Testis (tissue), 2 donors: ENCODE results near the gene SMIM23.

Experiments
- POLR2A ChIP-seq: fragments of 450-650 bp; IDR thresholded peaks from one replicate; pipeline ENCODE4 v1.6.1; 2017; ENCODE audit warnings: antibody characterized with exemption, mild to moderate bottlenecking, moderate library complexity
- TF ChIP-seq, protein P1 (sequence below), 3 experiments: fragments of 450-650 bp in 2 of 3; fragments of 200-600 bp in 1 of 3; sonication (generic) in 1 of 3; IDR thresholded peaks; one replicate each; pipeline ENCODE4 v1.5.1; 2016 to 2019; ENCODE audit warnings: antibody characterized with exemption in 3 of 3, mild to moderate bottlenecking in 2 of 3, moderate library complexity in 1 of 3

DNA sequence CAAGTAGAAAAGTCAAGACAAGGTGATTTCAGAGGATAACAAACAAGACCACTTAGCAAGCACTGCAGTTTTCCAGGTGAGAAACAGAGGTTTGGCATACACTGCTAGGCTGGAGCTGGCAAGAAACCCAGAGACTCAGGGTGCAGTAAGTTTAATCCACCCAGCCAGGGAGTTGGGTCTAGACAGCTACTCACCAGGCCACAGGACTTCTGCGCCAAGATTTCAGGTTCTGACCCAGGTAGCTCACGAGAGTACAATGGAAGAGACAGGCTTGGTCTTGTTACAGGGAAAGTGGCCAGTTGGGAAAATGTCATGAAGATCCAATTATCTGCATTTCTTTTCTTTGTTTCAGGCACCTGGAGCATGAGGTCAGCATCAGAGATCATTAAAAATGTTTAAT is 9.8 kb downstream of the SMIM23 start:
- no peak for TF ChIP-seq POLR2A
- TF ChIP-seq, protein P1, sequence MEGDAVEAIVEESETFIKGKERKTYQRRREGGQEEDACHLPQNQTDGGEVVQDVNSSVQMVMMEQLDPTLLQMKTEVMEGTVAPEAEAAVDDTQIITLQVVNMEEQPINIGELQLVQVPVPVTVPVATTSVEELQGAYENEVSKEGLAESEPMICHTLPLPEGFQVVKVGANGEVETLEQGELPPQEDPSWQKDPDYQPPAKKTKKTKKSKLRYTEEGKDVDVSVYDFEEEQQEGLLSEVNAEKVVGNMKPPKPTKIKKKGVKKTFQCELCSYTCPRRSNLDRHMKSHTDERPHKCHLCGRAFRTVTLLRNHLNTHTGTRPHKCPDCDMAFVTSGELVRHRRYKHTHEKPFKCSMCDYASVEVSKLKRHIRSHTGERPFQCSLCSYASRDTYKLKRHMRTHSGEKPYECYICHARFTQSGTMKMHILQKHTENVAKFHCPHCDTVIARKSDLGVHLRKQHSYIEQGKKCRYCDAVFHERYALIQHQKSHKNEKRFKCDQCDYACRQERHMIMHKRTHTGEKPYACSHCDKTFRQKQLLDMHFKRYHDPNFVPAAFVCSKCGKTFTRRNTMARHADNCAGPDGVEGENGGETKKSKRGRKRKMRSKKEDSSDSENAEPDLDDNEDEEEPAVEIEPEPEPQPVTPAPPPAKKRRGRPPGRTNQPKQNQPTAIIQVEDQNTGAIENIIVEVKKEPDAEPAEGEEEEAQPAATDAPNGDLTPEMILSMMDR (IDR thresholded peaks at IDR 0.05) = no peak
